SK-N-SH (cell line): ENCODE results near the gene HHAT. TPM values are rescaled to one million over a fixed set of nuclear protein-coding genes. Genes with fewer than 3 reads are reported as not detected.

Experiments used
- CTCF ChIA-PET: fragments of 300-600, 350-600 bp; formaldehyde crosslinking; extraction: SDS; loops from one replicate; lab custom pipeline; 2021; lab: Yijun Ruan, JAX
- POLR2A ChIA-PET: fragments of 350-600 bp; sonication (Branson Sonifier 250); formaldehyde crosslinking; extraction: SDS; loops from one replicate; lab custom pipeline; 2020; ENCODE audit warnings: antibody characterized with exemption, inconsistent platforms; lab: Yijun Ruan, JAX
- DNase-seq: peaks from one replicate; pipeline ENCODE4 v3.0.0; 2012
- H2AFZ ChIP-seq: fragments of 200-600 bp; sonication (generic); 2 replicates; pipeline ENCODE4 v1.8.1; 2016; ENCODE audit warnings: antibody characterized with exemption, mild to moderate bottlenecking, low read depth
- H3F3A ChIP-seq: fragments of 200-600 bp; sonication (generic); replicated peaks from 2 replicates; pipeline ENCODE3; 2016; ENCODE audit warnings: antibody characterized with exemption, mild to moderate bottlenecking; ENCODE audit not compliant: insufficient read depth
- H3K27ac ChIP-seq, 2 experiments: fragments of 200-500 bp in 1 of 2; fragments of 200-600 bp in 1 of 2; sonication (Bioruptor generic) in 1 of 2; sonication (generic), shearing (Covaris generic) in 1 of 2; 2 replicates each; pipeline versions ENCODE4 v1.5.1 to v1.6.1; 2014 to 2016; ENCODE audit warnings: low read depth in 2 of 2, inconsistent platforms in 1 of 2, low read length in 1 of 2, mild to moderate bottlenecking in 1 of 2, mixed read lengths in 1 of 2
- H3K27me3 ChIP-seq: fragments of 200-600 bp; sonication (generic), shearing (Covaris generic); 2 replicates; pipeline ENCODE4 v1.6.1; 2016; ENCODE audit warnings: mixed run types; ENCODE audit not compliant: insufficient read depth
- H3K36me3 ChIP-seq, 2 experiments: fragments of 200-500 bp in 1 of 2; fragments of 200-600 bp in 1 of 2; sonication (Bioruptor generic) in 1 of 2; sonication (generic) in 1 of 2; replicated peaks in 1 of 2; 2 replicates each; pipeline versions ENCODE3 to v1.5.1; 2014 to 2016; ENCODE audit warnings: low read length in 1 of 2, mild to moderate bottlenecking in 1 of 2; ENCODE audit not compliant: insufficient read depth in 2 of 2, control insufficient read depth in 1 of 2
- H3K4me1 ChIP-seq, 2 experiments: fragments of 200-500 bp in 1 of 2; fragments of 200-600 bp in 1 of 2; sonication (Bioruptor generic) in 1 of 2; sonication (generic), shearing (Covaris generic) in 1 of 2; 2 replicates each; pipeline versions ENCODE4 v1.5.1 to v1.6.1; 2014 to 2016; ENCODE audit warnings: low read depth in 1 of 2, low read length in 1 of 2, mixed run types in 1 of 2; ENCODE audit not compliant: insufficient read depth in 2 of 2, control insufficient read depth in 1 of 2
- H3K4me2 ChIP-seq: fragments of 200-600 bp; sonication (generic), shearing (Covaris generic); 2 replicates; pipeline ENCODE4 v1.6.1; 2017; ENCODE audit warnings: mixed run types
- H3K4me3 ChIP-seq, 2 experiments: fragments of 200-500 bp in 1 of 2; fragments of 200-600 bp in 1 of 2; sonication (Bioruptor generic) in 1 of 2; sonication (generic), shearing (Covaris generic) in 1 of 2; 2 replicates each; pipeline versions ENCODE4 v1.5.1 to v1.8.1; 2014 to 2016; ENCODE audit warnings: low read depth in 2 of 2, inconsistent platforms in 1 of 2, low read length in 1 of 2, mild to moderate bottlenecking in 1 of 2, mixed read lengths in 1 of 2, moderate library complexity in 1 of 2
- H3K79me2 ChIP-seq: fragments of 200-600 bp; sonication (generic); 2 replicates; pipeline ENCODE4 v1.8.1; 2017; ENCODE audit warnings: mild to moderate bottlenecking; ENCODE audit not compliant: insufficient read depth
- H3K9ac ChIP-seq: fragments of 200-600 bp; sonication (generic); 2 replicates; pipeline ENCODE4 v1.6.1; 2017; ENCODE audit warnings: mixed run types
- H3K9me2 ChIP-seq: fragments of 200-600 bp; sonication (generic); 2 replicates; pipeline ENCODE4 v1.6.1; 2017; ENCODE audit warnings: mixed run types
- H3K9me3 ChIP-seq: fragments of 200-600 bp; sonication (generic); 2 replicates; pipeline ENCODE4 v1.6.1; 2017; ENCODE audit warnings: mixed run types, mild to moderate bottlenecking, moderate library complexity
- H4K20me1 ChIP-seq: fragments of 200-600 bp; sonication (generic); 2 replicates; pipeline ENCODE4 v1.6.1; 2017; ENCODE audit warnings: mild to moderate bottlenecking, mixed run types; ENCODE audit not compliant: insufficient read depth
- ELF1 ChIP-seq: IDR thresholded peaks from 2 replicates; pipeline ENCODE4 v1.4.0; 2012
- EP300 ChIP-seq, 2 experiments: IDR thresholded peaks; 2 replicates each; pipeline versions ENCODE4 v1.4.0 to v1.6.1; 2012; ENCODE audit warnings: borderline replicate concordance in 1 of 2, low read depth in 1 of 2, low read length in 1 of 2
- FOXJ3 ChIP-seq: sonication (generic); formaldehyde crosslinking; IDR thresholded peaks from 2 replicates; pipeline ENCODE4 v1.5.1; 2020; ENCODE audit warnings: mild to moderate bottlenecking, missing genetic modification reagents
- GATA2 ChIP-seq: sonication (generic); formaldehyde crosslinking; IDR thresholded peaks from 2 replicates; pipeline ENCODE4 v1.5.0; 2020; ENCODE audit warnings: mild to moderate bottlenecking, missing genetic modification reagents
- JUND ChIP-seq: IDR thresholded peaks from 2 replicates; pipeline ENCODE4 v1.4.0; 2012
- MXI1 ChIP-seq: IDR thresholded peaks from 2 replicates; pipeline ENCODE4 v1.6.1; 2012; ENCODE audit warnings: mild to moderate bottlenecking, low read depth, low read length, improper control_type of control experiment
- NFIC ChIP-seq: IDR thresholded peaks from 2 replicates; pipeline ENCODE4 v1.4.0; 2012; ENCODE audit warnings: borderline replicate concordance
- NRF1 ChIP-seq: IDR thresholded peaks from 2 replicates; pipeline ENCODE4 v1.6.1; 2012; ENCODE audit warnings: low read depth, mild to moderate bottlenecking, low read length
- PBX3 ChIP-seq: IDR thresholded peaks from 2 replicates; pipeline ENCODE4; 2012
- POLR2AphosphoS5 ChIP-seq: IDR thresholded peaks from 2 replicates; pipeline ENCODE4 v1.6.1; 2012; ENCODE audit warnings: low read depth, low read length
- RCOR1 ChIP-seq: fragments of 150-350 bp; IDR thresholded peaks from 2 replicates; pipeline ENCODE4 v1.6.1; 2017; ENCODE audit warnings: antibody characterized with exemption, low read length
- RFX5 ChIP-seq: IDR thresholded peaks from 2 replicates; pipeline ENCODE4 v1.6.1; 2012; ENCODE audit warnings: mild to moderate bottlenecking, improper control_type of control experiment, low read length
- TAF1 ChIP-seq: IDR thresholded peaks from 2 replicates; pipeline ENCODE4 v1.6.1; 2012; ENCODE audit warnings: low read depth, mild to moderate bottlenecking, low read length, moderate library complexity, borderline replicate concordance
- TCF12 ChIP-seq: IDR thresholded peaks from 2 replicates; pipeline ENCODE4 v1.4.0; 2012
- TEAD4 ChIP-seq: IDR thresholded peaks from 2 replicates; pipeline ENCODE4 v1.4.0; 2012; ENCODE audit warnings: mild to moderate bottlenecking, borderline replicate concordance; ENCODE audit not compliant: insufficient read depth
- USF1 ChIP-seq: IDR thresholded peaks from 2 replicates; pipeline ENCODE4 v1.4.0; 2012; ENCODE audit warnings: low read depth, borderline replicate concordance
- YY1 ChIP-seq: IDR thresholded peaks from 2 replicates; pipeline ENCODE4 v1.4.0; 2012; ENCODE audit warnings: low read depth, mild to moderate bottlenecking
- WGBS: methylation state at CpG from one replicate; pipeline ENCODE4 v1.1.6; 2017; ENCODE audit warnings: low lambda C conversion rate; 5-methylcytosine and 5-hydroxymethylcytosine counted together
- polyA plus RNA-seq, 3 experiments: library from polyadenylated mRNA; depleted of rRNA; stranded (reverse); fragments of >200 nt; gene quantifications; 2 replicates each; pipeline ENCODE4 v1.2.3, GENCODE V29; 2012
- TF ChIP-seq, protein P1 (sequence below): fragments of 150-350 bp; IDR thresholded peaks from 2 replicates; pipeline ENCODE4 v1.6.1; 2016; ENCODE audit warnings: mild to moderate bottlenecking, low read depth, low read length
- TF ChIP-seq, protein P2 (sequence below): fragments of 200-600 bp; sonication (generic); IDR thresholded peaks from 2 replicates; pipeline ENCODE4 v1.6.1; 2017; ENCODE audit warnings: antibody characterized with exemption, mild to moderate bottlenecking, moderate library complexity
- TF ChIP-seq, protein P3 (sequence below): IDR thresholded peaks from 2 replicates; pipeline ENCODE4 v1.4.0; 2012; ENCODE audit warnings: low read depth

The HHAT gene
- polyA plus RNA-seq, 1 of the 3 experiments (the other 2 are of a cell fraction), result 8.1 TPM

DNA sequence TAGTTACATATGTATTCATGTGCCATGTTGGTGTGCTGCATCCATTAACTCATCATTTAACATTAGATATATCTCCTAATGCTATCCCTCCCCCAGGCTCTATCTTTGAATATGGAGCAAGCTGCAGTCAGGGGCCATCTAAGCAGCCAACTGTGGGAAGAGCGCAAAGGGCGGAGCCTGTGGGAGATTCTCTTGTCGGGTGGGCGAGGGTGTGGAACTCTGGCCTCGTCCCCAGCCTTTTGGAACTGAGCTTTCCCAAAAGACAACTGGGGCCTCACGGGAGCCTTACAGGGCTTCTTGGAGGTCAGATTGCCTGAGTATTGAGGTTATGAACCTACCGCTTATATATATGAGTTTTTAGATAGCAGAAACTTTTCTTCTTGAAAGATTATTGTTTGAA lies 117.2 kb downstream of the HHAT start:
- WGBS, result 94% methylated on average over 7 of the region's 7 CpGs
- H3K79me2 ChIP-seq, result no peaks in the 10 kb centered on the region
- no peak overlapping the region for H3K27ac ChIP-seq
- H3K9me2 ChIP-seq, result no peaks in the 10 kb centered on the region
- peaks cover 3 to 9% of the 10 kb centered on the region in 2 experiments; a peak in 3 of 4 replicates for H3K4me1 ChIP-seq
- no peaks in the 10 kb centered on the region for H3K36me3 ChIP-seq
- no peak for TF ChIP-seq TEAD4
- TF ChIP-seq NRF1, result no peak
- no peak for TF ChIP-seq JUND
- TF ChIP-seq MXI1, result no peak
- no peak for TF ChIP-seq RFX5
- no peak for TF ChIP-seq EP300 (IDR thresholded peaks at IDR 0.05; ENCODE audit: borderline replicate concordance in 1 of 2, low read depth in 1 of 2, low read length in 1 of 2)
- TF ChIP-seq USF1, result no peak
- TF ChIP-seq, protein P1, sequence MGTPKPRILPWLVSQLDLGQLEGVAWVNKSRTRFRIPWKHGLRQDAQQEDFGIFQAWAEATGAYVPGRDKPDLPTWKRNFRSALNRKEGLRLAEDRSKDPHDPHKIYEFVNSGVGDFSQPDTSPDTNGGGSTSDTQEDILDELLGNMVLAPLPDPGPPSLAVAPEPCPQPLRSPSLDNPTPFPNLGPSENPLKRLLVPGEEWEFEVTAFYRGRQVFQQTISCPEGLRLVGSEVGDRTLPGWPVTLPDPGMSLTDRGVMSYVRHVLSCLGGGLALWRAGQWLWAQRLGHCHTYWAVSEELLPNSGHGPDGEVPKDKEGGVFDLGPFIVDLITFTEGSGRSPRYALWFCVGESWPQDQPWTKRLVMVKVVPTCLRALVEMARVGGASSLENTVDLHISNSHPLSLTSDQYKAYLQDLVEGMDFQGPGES, result no peak
- no peak for TF ChIP-seq TCF12
- TF ChIP-seq POLR2AphosphoS5, result no peak
- TF ChIP-seq, protein P2, sequence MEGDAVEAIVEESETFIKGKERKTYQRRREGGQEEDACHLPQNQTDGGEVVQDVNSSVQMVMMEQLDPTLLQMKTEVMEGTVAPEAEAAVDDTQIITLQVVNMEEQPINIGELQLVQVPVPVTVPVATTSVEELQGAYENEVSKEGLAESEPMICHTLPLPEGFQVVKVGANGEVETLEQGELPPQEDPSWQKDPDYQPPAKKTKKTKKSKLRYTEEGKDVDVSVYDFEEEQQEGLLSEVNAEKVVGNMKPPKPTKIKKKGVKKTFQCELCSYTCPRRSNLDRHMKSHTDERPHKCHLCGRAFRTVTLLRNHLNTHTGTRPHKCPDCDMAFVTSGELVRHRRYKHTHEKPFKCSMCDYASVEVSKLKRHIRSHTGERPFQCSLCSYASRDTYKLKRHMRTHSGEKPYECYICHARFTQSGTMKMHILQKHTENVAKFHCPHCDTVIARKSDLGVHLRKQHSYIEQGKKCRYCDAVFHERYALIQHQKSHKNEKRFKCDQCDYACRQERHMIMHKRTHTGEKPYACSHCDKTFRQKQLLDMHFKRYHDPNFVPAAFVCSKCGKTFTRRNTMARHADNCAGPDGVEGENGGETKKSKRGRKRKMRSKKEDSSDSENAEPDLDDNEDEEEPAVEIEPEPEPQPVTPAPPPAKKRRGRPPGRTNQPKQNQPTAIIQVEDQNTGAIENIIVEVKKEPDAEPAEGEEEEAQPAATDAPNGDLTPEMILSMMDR, result no peak
- TF ChIP-seq ELF1, result no peak
- no peak for TF ChIP-seq NFIC
- TF ChIP-seq, protein P3, sequence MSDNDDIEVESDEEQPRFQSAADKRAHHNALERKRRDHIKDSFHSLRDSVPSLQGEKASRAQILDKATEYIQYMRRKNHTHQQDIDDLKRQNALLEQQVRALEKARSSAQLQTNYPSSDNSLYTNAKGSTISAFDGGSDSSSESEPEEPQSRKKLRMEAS, result no peak
- TF ChIP-seq PBX3, result no peak
- no peak for TF ChIP-seq RCOR1
- TF ChIP-seq YY1, result no peak
- TF ChIP-seq GATA2, result no peak
- TF ChIP-seq FOXJ3, result no peak
- TF ChIP-seq TAF1, result no peak
- TF ChIP-seq, all 33 proteins: peak for 0
- no peak for DNase-seq
- Histone ChIP-seq H3K9me3 (no peaks in the 10 kb centered on the region), H3F3A (peaks cover 6% of the 10 kb centered on the region), H3K4me2 (no peak overlapping the region), H2AFZ (no peak overlapping the region), H4K20me1 (no peaks in the 10 kb centered on the region), H3K9ac (no peak overlapping the region), H3K4me3 (no peak overlapping the region), H3K27me3 (no peaks in the 10 kb centered on the region)
- ChIA-PET CTCF (interaction anchor here (1.2 to 8.9 kb wide), 5 partner anchors 30 to 689 kb away, joined by 3 to 264 read pairs (median 6); partner anchors contain the start of gene KCNH1), POLR2A (no interaction called here)
